ENCODE data around the gene JOSD1.

The JOSD1 gene

DNA sequence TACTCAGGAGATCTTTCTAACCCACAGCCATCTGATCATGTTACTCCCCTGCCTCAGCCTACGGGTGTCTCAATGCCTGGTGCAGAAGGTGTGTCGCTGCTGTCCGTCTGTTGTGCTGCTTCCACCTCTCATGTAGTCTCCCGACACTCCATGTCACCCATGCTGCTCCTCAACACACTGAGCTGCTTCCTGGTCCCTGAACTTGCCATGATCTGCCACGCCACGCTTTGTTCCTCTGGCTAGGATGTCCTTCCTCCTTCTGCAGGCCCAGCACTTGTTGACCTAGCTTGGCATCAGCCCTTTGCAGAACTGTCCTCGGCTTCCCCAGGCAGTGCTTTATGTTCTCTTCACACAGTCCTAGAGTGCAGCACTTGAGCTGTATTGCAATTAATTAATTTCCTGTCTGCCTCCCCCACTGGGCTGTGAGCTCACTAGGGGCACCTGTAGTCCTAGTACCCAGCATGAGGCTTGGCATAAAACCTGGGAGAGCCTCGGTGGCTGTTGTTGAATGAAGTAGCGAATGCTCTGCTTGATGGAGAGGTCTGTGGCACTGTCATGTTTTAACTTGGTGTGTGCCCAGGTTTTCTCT is 14.5 kb upstream of the JOSD1 start:
- Histone ChIP-seq H3K27ac (ENCODE audit: low read length) (no peak overlapping the region), H4K20me1 (ENCODE audit: insufficient read depth, low read length) (peaks cover 59% of the 10 kb centered on the region), H3K36me3 (ENCODE audit: insufficient read depth, low read length) (peaks cover 71% of the 10 kb centered on the region), H3K4me3 (ENCODE audit: low read depth in 1 of 2, low read length in 2 of 2) (no peak overlapping the region), H2AFZ (ENCODE audit: low read depth, low read length) (no peak overlapping the region), H3K9ac (ENCODE audit: low read depth, low read length) (no peak overlapping the region), H3K9me3 (ENCODE audit: insufficient read depth, low read length, severe bottlenecking) (no peaks in the 10 kb centered on the region), H3K79me2 (ENCODE audit: insufficient read depth, low read length) (peaks cover 81% of the 10 kb centered on the region), H3K4me1 (ENCODE audit: insufficient read depth, low read length) (peaks cover 8% of the 10 kb centered on the region; the same call in 1 of the 2 replicates), H3K27me3 (ENCODE audit: insufficient read depth, low read length, poor library complexity) (no peaks in the 10 kb centered on the region), H3K4me2 (ENCODE audit: insufficient read depth, low read length) (no peak overlapping the region)
- ATAC-seq (ENCODE audit: insufficient read depth, low read depth), result no peak
- no peak for DNase-seq
- TF ChIP-seq, protein P1, sequence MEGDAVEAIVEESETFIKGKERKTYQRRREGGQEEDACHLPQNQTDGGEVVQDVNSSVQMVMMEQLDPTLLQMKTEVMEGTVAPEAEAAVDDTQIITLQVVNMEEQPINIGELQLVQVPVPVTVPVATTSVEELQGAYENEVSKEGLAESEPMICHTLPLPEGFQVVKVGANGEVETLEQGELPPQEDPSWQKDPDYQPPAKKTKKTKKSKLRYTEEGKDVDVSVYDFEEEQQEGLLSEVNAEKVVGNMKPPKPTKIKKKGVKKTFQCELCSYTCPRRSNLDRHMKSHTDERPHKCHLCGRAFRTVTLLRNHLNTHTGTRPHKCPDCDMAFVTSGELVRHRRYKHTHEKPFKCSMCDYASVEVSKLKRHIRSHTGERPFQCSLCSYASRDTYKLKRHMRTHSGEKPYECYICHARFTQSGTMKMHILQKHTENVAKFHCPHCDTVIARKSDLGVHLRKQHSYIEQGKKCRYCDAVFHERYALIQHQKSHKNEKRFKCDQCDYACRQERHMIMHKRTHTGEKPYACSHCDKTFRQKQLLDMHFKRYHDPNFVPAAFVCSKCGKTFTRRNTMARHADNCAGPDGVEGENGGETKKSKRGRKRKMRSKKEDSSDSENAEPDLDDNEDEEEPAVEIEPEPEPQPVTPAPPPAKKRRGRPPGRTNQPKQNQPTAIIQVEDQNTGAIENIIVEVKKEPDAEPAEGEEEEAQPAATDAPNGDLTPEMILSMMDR (IDR thresholded peaks at IDR 0.05; ENCODE audit: borderline replicate concordance, extremely low read depth, low read length, poor library complexity, severe bottlenecking), result no peak
- no peak for TF ChIP-seq EZH2 (IDR thresholded peaks at IDR 0.05; ENCODE audit: borderline replicate concordance, low read depth, low read length, severe bottlenecking)

DNA sequence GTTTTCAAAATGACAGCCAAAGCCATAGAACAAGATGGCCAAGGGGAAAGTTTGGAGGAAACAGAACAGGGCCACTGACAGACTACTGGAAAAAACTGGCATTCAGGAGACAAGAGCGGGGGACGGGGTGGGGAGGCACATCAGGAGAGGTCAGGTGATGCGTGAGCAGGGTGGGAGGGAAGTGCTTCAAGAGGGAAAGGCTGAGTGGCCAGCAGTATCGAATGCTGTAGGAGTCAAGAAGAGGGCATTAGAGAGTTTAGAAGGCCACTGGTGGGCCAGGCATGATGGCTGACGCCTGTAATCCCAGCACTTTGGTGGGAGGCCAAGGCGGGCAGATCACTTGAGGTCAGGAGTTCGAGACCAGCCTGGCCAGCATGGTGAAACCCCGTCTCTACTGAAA is 13.2 kb upstream of the JOSD1 start:
- TF ChIP-seq EZH2 (IDR thresholded peaks at IDR 0.05; ENCODE audit: borderline replicate concordance, low read depth, low read length, severe bottlenecking), result no peak
- TF ChIP-seq, protein P1 (IDR thresholded peaks at IDR 0.05; ENCODE audit: borderline replicate concordance, extremely low read depth, low read length, poor library complexity, severe bottlenecking), result no peak
- Histone ChIP-seq H3K4me1 (ENCODE audit: insufficient read depth, low read length) (peaks cover 13% of the 10 kb centered on the region; the same call in 1 of the 2 replicates), H4K20me1 (ENCODE audit: insufficient read depth, low read length) (peaks cover 71% of the 10 kb centered on the region), H3K9me3 (ENCODE audit: insufficient read depth, low read length, severe bottlenecking) (no peaks in the 10 kb centered on the region), H3K36me3 (ENCODE audit: insufficient read depth, low read length) (peaks cover 75% of the 10 kb centered on the region), H3K27ac (ENCODE audit: low read length) (no peak overlapping the region), H3K9ac (ENCODE audit: low read depth, low read length) (no peak overlapping the region), H3K4me3 (ENCODE audit: low read depth in 1 of 2, low read length in 2 of 2) (no peak overlapping the region), H2AFZ (ENCODE audit: low read depth, low read length) (no peak overlapping the region), H3K27me3 (ENCODE audit: insufficient read depth, low read length, poor library complexity) (no peaks in the 10 kb centered on the region), H3K4me2 (ENCODE audit: insufficient read depth, low read length) (no peak overlapping the region), H3K79me2 (ENCODE audit: insufficient read depth, low read length) (peaks cover 94% of the 10 kb centered on the region)
- DNase-seq (no peak), ATAC-seq (ENCODE audit: insufficient read depth, low read depth) (no peak)

DNA sequence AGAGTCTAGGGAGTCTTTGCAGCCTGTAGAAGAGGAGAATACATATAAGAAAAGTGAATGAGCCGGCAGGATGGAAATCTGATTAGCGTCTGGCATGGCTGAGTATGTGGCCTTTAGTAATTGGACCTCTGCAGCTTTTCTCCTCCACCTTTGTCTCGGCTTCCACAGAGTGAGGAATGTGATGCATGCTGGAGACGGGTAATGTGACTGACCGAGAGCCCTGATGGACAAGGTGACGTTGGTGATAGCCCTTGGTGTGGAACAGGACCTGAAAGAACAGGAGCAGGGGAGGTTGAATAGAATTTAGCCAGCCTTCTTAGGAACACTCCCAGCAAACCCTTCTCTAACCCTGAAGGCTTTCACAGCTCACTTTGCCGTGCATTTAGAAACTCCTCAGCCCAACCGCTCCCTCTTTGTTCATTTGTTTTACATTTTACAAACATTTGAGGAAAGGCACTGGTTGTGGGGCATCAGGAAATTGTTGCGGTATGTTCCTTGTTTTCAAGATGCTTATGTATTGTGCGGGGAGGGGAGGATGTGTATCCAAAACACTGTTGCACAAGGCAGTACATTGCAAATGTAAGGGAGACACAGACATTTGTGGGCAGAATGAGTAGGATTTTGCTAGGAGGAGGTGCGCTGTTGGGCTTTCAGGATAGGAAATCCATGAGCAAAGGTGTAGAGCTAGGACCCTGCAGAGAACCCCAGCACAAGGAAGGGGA is 11.9 kb upstream of the JOSD1 start:
- H4K20me1 ChIP-seq (ENCODE audit: insufficient read depth, low read length), result peaks cover 83% of the 10 kb centered on the region
- H3K27ac ChIP-seq (ENCODE audit: low read length), result no peak overlapping the region
- H3K4me2 ChIP-seq (ENCODE audit: insufficient read depth, low read length), result no peak overlapping the region
- no peak for TF ChIP-seq EZH2 (IDR thresholded peaks at IDR 0.05; ENCODE audit: borderline replicate concordance, low read depth, low read length, severe bottlenecking)
- TF ChIP-seq, protein P1 (IDR thresholded peaks at IDR 0.05; ENCODE audit: borderline replicate concordance, extremely low read depth, low read length, poor library complexity, severe bottlenecking), result no peak
- no peaks in the 10 kb centered on the region for H3K9me3 ChIP-seq (ENCODE audit: insufficient read depth, low read length, severe bottlenecking)
- H3K4me3 ChIP-seq (ENCODE audit: low read depth in 1 of 2, low read length in 2 of 2), result no peak overlapping the region
- DNase-seq (no peak), ATAC-seq (ENCODE audit: insufficient read depth, low read depth) (no peak)
- peaks cover 24% of the 10 kb centered on the region for H3K4me1 ChIP-seq (ENCODE audit: insufficient read depth, low read length)
- no peak overlapping the region for H2AFZ ChIP-seq (ENCODE audit: low read depth, low read length)
- peaks cover 77% of the 10 kb centered on the region for H3K36me3 ChIP-seq (ENCODE audit: insufficient read depth, low read length)
- H3K79me2 ChIP-seq (ENCODE audit: insufficient read depth, low read length), result peaks cover 99% of the 10 kb centered on the region
- H3K9ac ChIP-seq (ENCODE audit: low read depth, low read length), result no peak overlapping the region
- H3K27me3 ChIP-seq (ENCODE audit: insufficient read depth, low read length, poor library complexity), result no peaks in the 10 kb centered on the region

Data from DND-41 (cell line).